SU-DHL-6 (cell line): ENCODE measurements around the gene KLHDC8A.
A peak's percentile ranks its signal among the peaks of the same experiment; 100 is the strongest.

Source experiments
- H2AFZ ChIP-seq: fragments of 200-600 bp; sonication (generic); 2 replicates; pipeline ENCODE4 v1.6.1; 2014; ENCODE audit warnings: low read depth, mild to moderate bottlenecking, moderate library complexity, mixed read lengths, antibody characterized with exemption, low read length; ENCODE audit not compliant: severe bottlenecking
- H3F3A ChIP-seq: fragments of 200-600 bp; shearing (Covaris generic); 2 replicates; pipeline ENCODE4 v1.6.0; 2016; ENCODE audit warnings: antibody characterized with exemption, mild to moderate bottlenecking; ENCODE audit not compliant: insufficient read depth
- H3K27ac ChIP-seq: fragments of 200-600 bp; sonication (generic); 2 replicates; pipeline ENCODE4 v1.5.1; 2016; ENCODE audit warnings: low read depth, mild to moderate bottlenecking, low read length, moderate library complexity, mixed read lengths
- H3K27me3 ChIP-seq: fragments of 200-600 bp; sonication (generic), shearing (Covaris generic); 2 replicates; pipeline ENCODE4 v1.6.0; 2014; ENCODE audit warnings: mild to moderate bottlenecking, low read length
- H3K36me3 ChIP-seq: fragments of 200-600 bp; sonication (generic); 2 replicates; pipeline ENCODE4 v1.6.1; 2014; ENCODE audit warnings: mild to moderate bottlenecking, low read length, mixed read lengths
- H3K4me2 ChIP-seq: fragments of 300-600, 200-600 bp; shearing (Covaris generic), sonication (generic); 2 replicates; pipeline ENCODE4 v1.6.0; 2014; ENCODE audit warnings: low read length, low read depth, mild to moderate bottlenecking; ENCODE audit not compliant: poor library complexity, severe bottlenecking
- H3K4me3 ChIP-seq: fragments of 200-600 bp; sonication (generic); 2 replicates; pipeline ENCODE4 v1.5.1; 2014; ENCODE audit warnings: antibody characterized with exemption, low read length, mild to moderate bottlenecking, mixed read lengths; ENCODE audit not compliant: insufficient read depth, poor library complexity, severe bottlenecking
- H3K79me2 ChIP-seq: fragments of 200-600 bp; sonication (generic); 2 replicates; pipeline ENCODE4 v1.6.1; 2014; ENCODE audit warnings: mild to moderate bottlenecking, low read length, moderate library complexity; ENCODE audit not compliant: insufficient read depth
- H3K9ac ChIP-seq: fragments of 200-600 bp; sonication (generic); 2 replicates; pipeline ENCODE4 v1.7.0; 2014; ENCODE audit warnings: mild to moderate bottlenecking, low read length
- H3K9me2 ChIP-seq: fragments of 200-600 bp; sonication (generic); replicated peaks from 2 replicates; pipeline ENCODE4 v1.6.1; 2014; ENCODE audit warnings: low read length; ENCODE audit not compliant: insufficient read depth
- H3K9me3 ChIP-seq: fragments of 200-600 bp; sonication (generic); 2 replicates; pipeline ENCODE4 v1.6.1; 2014; ENCODE audit warnings: low read length, mixed read lengths; ENCODE audit not compliant: insufficient read depth
- H4K20me1 ChIP-seq: fragments of 200-600 bp; sonication (generic); 2 replicates; pipeline ENCODE4 v1.6.1; 2014; ENCODE audit warnings: low read depth, mild to moderate bottlenecking, antibody characterized with exemption, low read length, moderate library complexity, mixed read lengths
- EZH2phosphoT487 ChIP-seq: fragments of 200-600 bp; sonication (generic), shearing (Covaris generic); conservative IDR thresholded peaks from 2 replicates; pipeline ENCODE4 v1.6.1; 2018; ENCODE audit warnings: mild to moderate bottlenecking, antibody characterized with exemption, low read length, moderate library complexity, mixed read lengths
- TF ChIP-seq, protein P1 (sequence below): fragments of 200-600 bp; sonication (generic); IDR thresholded peaks from one replicate; pipeline ENCODE4 v1.5.1; 2017; ENCODE audit warnings: antibody characterized with exemption, mild to moderate bottlenecking, low read length, moderate library complexity; ENCODE audit not compliant: insufficient read depth, poor library complexity, severe bottlenecking

Gene KLHDC8A

DNA sequence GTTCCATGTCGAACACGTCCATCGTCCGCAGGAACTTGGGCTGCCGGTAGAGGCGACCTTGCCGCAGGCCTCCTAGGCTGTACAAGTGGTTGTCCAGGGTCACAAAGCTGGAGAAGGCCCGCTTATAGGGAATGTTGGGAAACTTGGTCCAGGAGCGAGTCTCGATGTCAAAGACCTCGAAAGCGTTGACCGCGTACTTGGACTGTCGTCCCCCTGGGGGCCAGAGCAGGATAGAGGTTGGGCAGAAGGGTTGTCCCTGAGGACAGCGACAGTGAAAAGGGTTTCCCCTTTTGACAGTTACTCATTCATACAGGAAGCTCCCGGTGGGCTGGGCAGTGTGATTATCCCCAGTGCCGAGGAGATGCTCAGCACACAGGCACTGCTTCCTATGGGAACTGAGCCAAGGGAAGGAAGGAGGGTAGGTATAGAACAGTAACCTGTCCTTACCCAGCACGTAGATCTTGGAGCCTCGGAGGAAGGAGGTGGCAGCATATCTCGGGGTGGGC is 17.5 kb downstream of the KLHDC8A start:
- no peak overlapping the region for H2AFZ ChIP-seq
- no peaks in the 10 kb centered on the region for H3K9me2 ChIP-seq
- no peaks in the 10 kb centered on the region for H4K20me1 ChIP-seq
- no peak overlapping the region for H3K4me2 ChIP-seq
- no peak overlapping the region for H3K9ac ChIP-seq
- no peaks in the 10 kb centered on the region for H3F3A ChIP-seq
- H3K36me3 ChIP-seq: no peaks in the 10 kb centered on the region
- no peak overlapping the region for H3K4me3 ChIP-seq
- H3K27me3 ChIP-seq: no peaks in the 10 kb centered on the region
- H3K79me2 ChIP-seq: no peaks in the 10 kb centered on the region
- no peak overlapping the region for H3K27ac ChIP-seq
- no peak for TF ChIP-seq EZH2phosphoT487
- TF ChIP-seq, protein P1, sequence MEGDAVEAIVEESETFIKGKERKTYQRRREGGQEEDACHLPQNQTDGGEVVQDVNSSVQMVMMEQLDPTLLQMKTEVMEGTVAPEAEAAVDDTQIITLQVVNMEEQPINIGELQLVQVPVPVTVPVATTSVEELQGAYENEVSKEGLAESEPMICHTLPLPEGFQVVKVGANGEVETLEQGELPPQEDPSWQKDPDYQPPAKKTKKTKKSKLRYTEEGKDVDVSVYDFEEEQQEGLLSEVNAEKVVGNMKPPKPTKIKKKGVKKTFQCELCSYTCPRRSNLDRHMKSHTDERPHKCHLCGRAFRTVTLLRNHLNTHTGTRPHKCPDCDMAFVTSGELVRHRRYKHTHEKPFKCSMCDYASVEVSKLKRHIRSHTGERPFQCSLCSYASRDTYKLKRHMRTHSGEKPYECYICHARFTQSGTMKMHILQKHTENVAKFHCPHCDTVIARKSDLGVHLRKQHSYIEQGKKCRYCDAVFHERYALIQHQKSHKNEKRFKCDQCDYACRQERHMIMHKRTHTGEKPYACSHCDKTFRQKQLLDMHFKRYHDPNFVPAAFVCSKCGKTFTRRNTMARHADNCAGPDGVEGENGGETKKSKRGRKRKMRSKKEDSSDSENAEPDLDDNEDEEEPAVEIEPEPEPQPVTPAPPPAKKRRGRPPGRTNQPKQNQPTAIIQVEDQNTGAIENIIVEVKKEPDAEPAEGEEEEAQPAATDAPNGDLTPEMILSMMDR: no peak
- no peaks in the 10 kb centered on the region for H3K9me3 ChIP-seq

DNA sequence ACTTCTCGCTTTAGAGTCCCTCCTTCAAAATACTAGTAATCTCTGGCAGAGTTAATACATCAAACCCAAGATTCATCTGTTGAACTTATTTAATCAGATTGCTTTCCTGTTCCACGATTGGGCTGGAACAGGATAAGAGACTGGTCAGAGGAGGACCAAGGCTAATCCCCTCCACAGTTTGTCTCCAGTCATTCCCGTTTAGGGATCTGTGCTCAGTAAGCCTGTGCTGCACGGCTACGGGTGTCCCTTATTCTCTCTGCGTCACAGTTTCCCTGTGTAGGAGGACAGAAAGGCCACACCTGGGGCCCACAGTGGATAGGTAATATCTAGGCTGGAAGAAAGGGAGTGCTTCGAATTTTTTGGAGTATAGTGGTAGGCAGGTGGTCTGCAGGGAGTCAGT is 18.7 kb downstream of the KLHDC8A start:
- H3K79me2 ChIP-seq: no peaks in the 10 kb centered on the region
- H2AFZ ChIP-seq: no peak overlapping the region
- no peak overlapping the region for H3K4me2 ChIP-seq
- TF ChIP-seq EZH2phosphoT487: no peak
- TF ChIP-seq, protein P1: no peak
- no peaks in the 10 kb centered on the region for H3F3A ChIP-seq
- no peak overlapping the region for H3K9ac ChIP-seq
- no peak overlapping the region for H3K27ac ChIP-seq
- H3K9me3 ChIP-seq: no peaks in the 10 kb centered on the region
- H3K9me2 ChIP-seq: no peaks in the 10 kb centered on the region
- H3K27me3 ChIP-seq: no peaks in the 10 kb centered on the region
- H3K4me3 ChIP-seq: no peak overlapping the region
- no peaks in the 10 kb centered on the region for H3K36me3 ChIP-seq
- H4K20me1 ChIP-seq: no peaks in the 10 kb centered on the region

DNA sequence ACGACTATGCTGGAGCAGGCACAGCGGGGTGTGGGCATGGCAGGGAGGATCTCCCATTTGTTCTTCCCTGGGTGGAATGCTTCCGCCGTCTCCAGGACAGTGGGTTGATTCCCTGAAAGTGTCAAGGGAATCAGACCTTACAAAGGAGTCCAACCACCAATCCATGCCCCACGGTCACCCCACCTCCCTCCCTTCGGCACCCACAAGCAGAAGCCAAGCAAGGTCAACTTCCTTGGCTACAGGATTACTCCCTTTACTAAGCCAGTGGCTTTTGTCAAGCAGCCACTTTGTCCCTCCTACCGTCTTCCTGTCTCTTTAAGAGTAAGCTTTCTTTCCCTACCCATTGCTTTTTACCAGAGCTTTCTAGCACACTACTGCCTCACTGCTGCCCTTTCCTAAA is 19.2 kb downstream of the KLHDC8A start:
- H3K79me2 ChIP-seq: no peaks in the 10 kb centered on the region
- H3K27ac ChIP-seq: no peak overlapping the region
- no peak overlapping the region for H3K9ac ChIP-seq
- no peak overlapping the region for H3K4me3 ChIP-seq
- no peaks in the 10 kb centered on the region for H3F3A ChIP-seq
- H3K4me2 ChIP-seq: no peak overlapping the region
- H3K9me2 ChIP-seq: no peaks in the 10 kb centered on the region
- TF ChIP-seq, protein P1: no peak
- TF ChIP-seq EZH2phosphoT487: no peak
- no peaks in the 10 kb centered on the region for H3K36me3 ChIP-seq
- H2AFZ ChIP-seq: no peak overlapping the region
- no peaks in the 10 kb centered on the region for H4K20me1 ChIP-seq
- no peaks in the 10 kb centered on the region for H3K27me3 ChIP-seq
- H3K9me3 ChIP-seq: no peaks in the 10 kb centered on the region

DNA sequence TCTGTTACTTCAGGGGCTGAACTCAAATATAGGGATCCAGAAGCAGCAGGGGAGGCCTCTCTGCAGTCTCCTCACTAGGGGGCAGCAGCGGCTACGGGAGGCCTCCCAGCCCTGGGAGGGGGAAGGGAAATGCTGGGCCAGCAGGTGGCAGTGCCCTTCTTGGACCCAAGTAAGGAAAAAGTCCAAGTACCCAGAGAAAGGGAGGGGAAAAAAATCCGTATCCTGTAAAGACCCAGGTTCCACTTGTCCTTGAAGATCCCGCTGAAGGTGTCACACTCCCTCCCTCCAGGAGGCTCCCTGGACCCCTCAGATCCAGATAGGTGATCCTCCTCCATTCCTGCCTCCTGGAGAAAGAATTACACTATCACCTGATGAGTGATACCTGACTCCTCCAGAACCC is 21.0 kb downstream of the KLHDC8A start:
- Histone ChIP-seq H3F3A (no peaks in the 10 kb centered on the region), H3K9me3 (no peaks in the 10 kb centered on the region), H3K4me3 (no peak overlapping the region), H3K4me2 (no peak overlapping the region), H2AFZ (no peak overlapping the region), H4K20me1 (no peaks in the 10 kb centered on the region), H3K9ac (no peak overlapping the region), H3K27me3 (no peaks in the 10 kb centered on the region), H3K79me2 (no peaks in the 10 kb centered on the region), H3K27ac (no peak overlapping the region), H3K36me3 (no peaks in the 10 kb centered on the region), H3K9me2 (no peaks in the 10 kb centered on the region)
- TF ChIP-seq, protein P1: peak; percentile 99
- no peak for TF ChIP-seq EZH2phosphoT487
